Measurements from ENCODE around the gene CERS2.

GRCh38 chr1:151011154-151011850 lies 36.7 kb upstream of the CERS2 start:
- no peak for TF ChIP-seq RAD21 (IDR thresholded peaks at IDR 0.05)
- no peak for TF ChIP-seq ZBTB33 (IDR thresholded peaks at IDR 0.05)
- no peak for TF ChIP-seq CTCF (IDR thresholded peaks at IDR 0.05; ENCODE audit: low read depth, low read length, missing input control)
- no peak for TF ChIP-seq GABPA (IDR thresholded peaks at IDR 0.05 in 1 of 2, conservative IDR thresholded peaks at IDR 0.05 in 1 of 2)
- no peak for TF ChIP-seq REST (IDR thresholded peaks at IDR 0.05)
- TF ChIP-seq SP1 (IDR thresholded peaks at IDR 0.05), result no peak
- no peak for TF ChIP-seq TAF1 (conservative IDR thresholded peaks at IDR 0.05)
- no peak for TF ChIP-seq EGR1 (IDR thresholded peaks at IDR 0.05; ENCODE audit: low read depth in 2 of 2)
- no peak for TF ChIP-seq HNF4G (IDR thresholded peaks at IDR 0.05)
- no peak for TF ChIP-seq ATF3 (IDR thresholded peaks at IDR 0.05)
- no peak for TF ChIP-seq MAX (IDR thresholded peaks at IDR 0.05)
- no peak for TF ChIP-seq RXRA (IDR thresholded peaks at IDR 0.05)
- TF ChIP-seq YY1 (IDR thresholded peaks at IDR 0.05), result no peak

Measured in liver (tissue), 3 donors.